EH (cell line): ENCODE measurements around the gene DEGS2.
"Not testable (repeated sequence)": the region's sequence is repeated elsewhere in the genome, so short reads cannot be mapped to it uniquely, and the experiment has no call there.

Experiments
- DNase-seq: peaks from one replicate; pipeline ENCODE4 v3.0.0-alpha.2; 2015; ENCODE audit warnings: low read depth

Gene DEGS2

GRCh38 chr14:100159094-100159864 is at the start of gene DEGS2:
Gene DEGS2, minus strand, starts transcription at chr14:100159645. Its CDS starts 58 bp downstream, at chr14:100159587.
- DNase-seq: no peak

- not testable (repeated sequence) for DNase-seq
Measured at GRCh38 chr14:100208136-100208535, 48.7 kb upstream of the DEGS2 start.

GRCh38 chr14:100207588-100207987 is 48.1 kb upstream of the DEGS2 start:
- DNase-seq: not testable (repeated sequence)

- not testable (repeated sequence) for DNase-seq
Measured at GRCh38 chr14:100204835-100205167, 45.4 kb upstream of the DEGS2 start.

GRCh38 chr14:100203962-100204834 is 44.8 kb upstream of the DEGS2 start:
- DNase-seq: peak; percentile 31

- DNase-seq: no peak
Measured at GRCh38 chr14:100203146-100203545, 43.7 kb upstream of the DEGS2 start.

GRCh38 chr14:100202712-100203111 is 43.3 kb upstream of the DEGS2 start:
- DNase-seq: no peak

GRCh38 chr14:100201701-100202100 is 42.3 kb upstream of the DEGS2 start:
- DNase-seq: no peak

GRCh38 chr14:100200311-100200710 is 40.9 kb upstream of the DEGS2 start:
- DNase-seq: no peak

GRCh38 chr14:100199240-100199860 is 39.9 kb upstream of the DEGS2 start:
- no peak for DNase-seq

GRCh38 chr14:100193417-100194357 is 34.2 kb upstream of the DEGS2 start:
- DNase-seq: no peak

GRCh38 chr14:100192672-100193416 is 33.4 kb upstream of the DEGS2 start:
- peak; percentile 98 for DNase-seq

- no peak for DNase-seq
Measured at GRCh38 chr14:100192250-100192671, 32.8 kb upstream of the DEGS2 start.

- no peak for DNase-seq
Measured at GRCh38 chr14:100191584-100192249, 32.3 kb upstream of the DEGS2 start.

- DNase-seq: no peak
Measured at GRCh38 chr14:100190126-100190525, 30.7 kb upstream of the DEGS2 start.

- DNase-seq: no peak
Measured at GRCh38 chr14:100188392-100189030, 29.1 kb upstream of the DEGS2 start.

GRCh38 chr14:100187247-100187833 is 27.9 kb upstream of the DEGS2 start:
- no peak for DNase-seq

- DNase-seq: peak; percentile 57
Measured at GRCh38 chr14:100181876-100182551, 22.6 kb upstream of the DEGS2 start.

GRCh38 chr14:100180671-100181070 is 21.2 kb upstream of the DEGS2 start:
- DNase-seq: not testable (repeated sequence)
